NCI-H345 treated with DMSO at 0.1 percent for 48 hours (cell line): ENCODE measurements around the gene SDCCAG8.
"Not testable (repeated sequence)": the region's sequence is repeated elsewhere in the genome, so short reads cannot be mapped to it uniquely, and the experiment has no call there.

Source experiments
- DNase-seq: peaks from one replicate; lab custom pipeline; 2025; ENCODE audit not compliant: unreplicated experiment; lab: John Stamatoyannopoulos, UW

The SDCCAG8 gene

DNA sequence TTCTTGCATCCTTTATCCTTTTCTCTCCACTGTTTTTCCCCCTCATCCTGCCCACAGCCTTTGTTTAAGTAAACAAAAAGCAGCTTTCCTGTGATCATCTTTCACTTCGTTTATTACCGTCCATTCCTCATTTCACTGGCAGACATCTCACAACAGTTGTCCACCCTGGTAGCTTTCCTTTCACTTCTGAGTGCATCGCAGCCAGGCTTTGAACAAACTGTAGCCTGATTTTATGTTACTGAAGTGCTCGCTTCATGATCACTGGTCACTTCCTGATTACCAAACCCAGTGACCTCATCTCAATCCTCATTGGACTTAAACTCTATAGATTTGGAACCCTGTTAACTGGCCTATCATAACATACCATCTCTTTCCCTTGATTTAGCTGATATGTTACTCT is 67.7 kb downstream of the SDCCAG8 start:
- DNase-seq, result no peak

DNA sequence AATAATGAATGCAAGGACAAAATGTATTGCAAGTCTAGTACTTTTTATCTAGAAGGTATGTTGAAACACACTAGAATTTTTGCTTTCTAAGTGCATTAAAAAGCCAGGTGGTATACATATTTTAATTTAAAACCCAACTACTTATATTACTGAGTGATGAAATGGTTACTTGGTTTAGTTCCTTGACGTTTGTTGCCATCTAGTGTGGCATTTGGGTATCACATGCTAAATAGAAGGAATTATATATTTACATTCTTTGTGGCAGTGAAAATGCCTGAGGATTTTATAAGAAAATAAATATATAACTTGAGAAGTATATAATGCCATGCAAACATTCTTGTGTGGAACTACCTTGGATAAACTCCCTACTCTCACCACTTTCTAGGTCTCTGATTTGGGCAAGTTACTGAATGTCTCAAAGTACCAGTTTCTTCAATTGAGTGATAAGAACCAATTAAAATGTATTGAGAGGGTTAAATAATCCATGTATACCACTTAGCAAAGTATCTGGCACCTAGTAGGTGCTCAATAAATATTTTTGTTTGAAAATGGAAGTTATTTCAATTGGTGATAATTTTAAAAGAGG is 69.6 kb downstream of the SDCCAG8 start:
- peak; percentile 62 for DNase-seq

DNA sequence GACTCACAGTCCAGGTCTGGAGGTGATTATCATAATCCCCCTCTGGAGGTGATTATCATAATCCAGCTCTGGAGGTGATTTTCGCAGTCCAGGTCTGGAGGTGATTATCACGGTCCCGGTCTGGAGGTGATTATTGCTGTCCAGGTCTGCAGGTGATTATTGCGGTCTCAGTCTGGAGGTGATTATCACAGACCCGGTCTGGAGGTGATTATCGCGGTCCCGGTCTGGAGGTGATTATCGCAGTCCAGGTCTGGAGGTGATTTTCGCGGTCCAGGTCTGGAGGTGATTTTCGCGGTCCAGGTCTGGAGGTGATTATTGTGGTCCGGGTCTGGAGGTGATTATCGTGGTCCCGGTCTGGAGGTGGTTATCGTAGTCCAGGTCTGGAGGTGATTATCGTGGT is 76.6 kb downstream of the SDCCAG8 start:
- DNase-seq, result no peak

DNA sequence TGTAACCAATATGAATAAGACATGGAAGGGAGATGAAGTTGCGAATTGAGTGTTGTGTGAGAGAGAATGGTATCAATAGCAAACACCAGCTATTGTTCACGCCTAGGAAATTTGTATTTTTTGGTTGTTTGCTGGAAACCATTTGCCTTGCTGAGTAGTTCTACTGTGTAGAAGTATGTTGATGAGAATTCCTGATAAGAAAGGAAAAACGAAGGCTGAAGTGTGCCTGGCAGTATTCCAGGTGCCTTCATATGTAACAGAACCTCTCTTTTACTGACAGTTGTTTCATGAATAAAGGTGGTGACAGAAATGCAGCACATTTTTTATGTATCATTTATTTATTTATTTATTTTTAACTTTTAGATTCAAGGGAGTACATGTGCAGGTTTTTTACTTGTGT is 79.5 kb downstream of the SDCCAG8 start:
- DNase-seq, result no peak

- no peak for DNase-seq
Measured at GRCh38 chr1:243336163-243336562, 80.3 kb downstream of the SDCCAG8 start.

GRCh38 chr1:243338848-243339247 is 83.0 kb downstream of the SDCCAG8 start:
- not testable (repeated sequence) for DNase-seq

DNA sequence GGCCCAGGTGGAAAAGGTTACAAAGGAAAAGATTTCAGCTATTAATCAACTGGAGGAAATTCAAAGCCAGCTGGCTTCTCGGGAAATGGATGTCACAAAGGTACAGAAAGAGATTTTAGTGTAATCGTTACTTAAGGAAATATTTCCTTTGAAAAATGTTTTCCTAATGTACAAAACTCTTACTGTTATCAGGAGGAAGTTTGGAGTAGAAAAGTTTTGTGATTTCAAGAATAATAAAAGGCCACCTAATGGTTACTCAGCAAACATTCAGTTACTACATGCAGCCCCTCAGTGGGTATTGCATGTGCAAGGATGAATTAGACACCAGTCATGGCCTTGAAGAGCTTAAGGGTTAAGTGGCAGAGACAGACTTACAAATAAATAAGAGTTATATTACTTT is 85.2 kb downstream of the SDCCAG8 start:
- DNase-seq, result no peak

DNA sequence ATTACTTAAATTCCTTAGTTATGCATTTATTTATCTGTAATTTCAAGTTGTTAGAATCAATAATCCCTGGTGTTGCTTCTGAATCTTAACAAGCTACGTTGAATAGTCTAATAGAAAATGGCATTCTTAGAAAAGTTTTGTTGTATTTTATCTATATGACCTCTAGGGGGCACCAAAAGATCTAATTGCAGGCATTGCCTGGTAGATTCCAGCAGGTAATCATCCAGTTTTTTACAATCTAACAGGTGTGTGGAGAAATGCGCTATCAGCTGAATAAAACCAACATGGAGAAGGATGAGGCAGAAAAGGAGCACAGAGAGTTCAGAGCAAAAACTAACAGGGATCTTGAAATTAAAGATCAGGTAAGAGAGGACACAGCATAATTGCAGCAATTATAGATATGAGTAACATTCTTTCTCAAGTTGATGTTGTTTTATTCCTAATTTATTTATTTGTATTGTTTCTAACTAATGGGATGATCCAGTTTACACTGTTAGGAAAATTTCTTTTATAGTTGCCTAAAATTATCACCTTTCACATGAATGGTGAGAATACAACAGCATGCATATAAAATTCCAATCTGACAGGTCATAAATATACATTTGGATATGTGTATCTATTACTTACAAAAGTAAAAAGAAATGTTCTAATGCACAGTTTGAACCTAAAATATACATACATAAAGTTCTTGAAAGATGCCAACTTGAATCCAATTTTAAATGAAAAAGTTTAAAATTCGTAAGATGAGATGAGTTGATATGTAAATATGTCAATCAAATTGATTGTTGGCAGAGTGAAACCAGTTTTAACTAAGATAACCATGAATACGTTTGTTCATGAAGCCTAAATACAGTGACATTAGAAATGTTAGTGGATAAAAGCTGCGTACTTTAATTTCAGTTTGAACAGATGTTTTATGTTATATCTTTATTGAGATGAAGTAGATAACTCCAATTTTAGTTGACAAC is 88.4 kb downstream of the SDCCAG8 start:
- peak; percentile 61 for DNase-seq

- DNase-seq, result no peak
Measured at GRCh38 chr1:243345205-243345604, 89.4 kb downstream of the SDCCAG8 start.

DNA sequence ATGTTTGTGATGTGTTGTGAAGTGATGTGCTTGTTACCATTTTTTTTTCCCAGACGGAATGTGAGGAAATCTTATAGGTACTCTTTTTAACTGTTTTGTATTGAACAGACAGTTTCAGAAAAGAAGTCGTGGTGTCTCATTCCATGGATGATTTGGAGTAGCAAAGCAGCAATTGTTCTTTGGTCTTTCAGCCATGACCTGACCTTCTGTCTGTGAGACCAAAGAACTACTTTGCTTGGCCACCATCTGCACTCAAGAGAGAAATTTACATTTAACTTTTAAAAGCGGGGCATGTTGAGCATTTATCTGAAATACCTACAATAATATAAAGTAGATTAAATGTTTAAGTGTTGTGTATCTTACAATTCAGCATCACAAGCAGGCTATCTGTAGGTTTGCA is 90.2 kb downstream of the SDCCAG8 start:
- DNase-seq, result no peak

DNA sequence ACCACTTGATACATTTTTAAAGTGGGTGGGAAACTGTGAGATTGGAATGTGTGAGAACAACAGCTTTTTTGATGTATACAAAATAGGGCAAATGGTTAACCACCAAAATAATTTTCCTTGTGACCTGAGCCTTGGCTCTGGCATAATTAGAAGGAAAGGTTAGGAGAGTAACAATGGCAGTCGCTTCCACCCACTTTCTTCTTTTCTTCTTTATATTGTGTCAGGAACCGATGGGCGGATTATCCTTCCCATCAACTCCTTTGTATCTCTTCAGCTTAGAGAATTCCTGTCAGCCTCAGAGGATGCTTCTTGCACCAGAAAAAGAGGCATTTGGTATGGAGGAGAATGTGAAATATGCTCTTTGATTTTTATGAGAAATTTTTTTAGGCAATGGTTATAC is 90.6 kb downstream of the SDCCAG8 start:
- DNase-seq, result no peak

GRCh38 chr1:243348331-243348730 is 92.5 kb downstream of the SDCCAG8 start:
- DNase-seq, result no peak

- DNase-seq, result no peak
Measured at GRCh38 chr1:243349128-243349527, 93.3 kb downstream of the SDCCAG8 start.

DNA sequence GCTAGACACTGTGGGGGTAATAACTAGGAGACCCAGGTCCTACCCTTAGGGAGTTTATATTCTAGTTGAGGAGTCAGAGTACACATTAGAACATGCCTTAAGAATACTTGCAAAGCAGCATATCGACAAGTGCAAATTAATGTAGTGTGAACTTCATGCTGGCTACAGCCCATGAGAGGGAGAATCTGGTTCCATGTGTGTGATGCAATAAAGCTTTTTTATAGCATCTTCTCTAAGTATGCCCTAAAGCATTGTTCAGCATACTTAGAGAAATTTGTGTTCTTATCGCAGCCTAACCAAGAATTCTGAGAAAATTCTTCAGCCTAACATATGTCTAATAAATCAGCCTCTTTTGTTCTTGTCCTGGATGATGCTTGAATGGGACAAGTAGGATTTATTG is 95.5 kb downstream of the SDCCAG8 start:
- DNase-seq, result no peak

DNA sequence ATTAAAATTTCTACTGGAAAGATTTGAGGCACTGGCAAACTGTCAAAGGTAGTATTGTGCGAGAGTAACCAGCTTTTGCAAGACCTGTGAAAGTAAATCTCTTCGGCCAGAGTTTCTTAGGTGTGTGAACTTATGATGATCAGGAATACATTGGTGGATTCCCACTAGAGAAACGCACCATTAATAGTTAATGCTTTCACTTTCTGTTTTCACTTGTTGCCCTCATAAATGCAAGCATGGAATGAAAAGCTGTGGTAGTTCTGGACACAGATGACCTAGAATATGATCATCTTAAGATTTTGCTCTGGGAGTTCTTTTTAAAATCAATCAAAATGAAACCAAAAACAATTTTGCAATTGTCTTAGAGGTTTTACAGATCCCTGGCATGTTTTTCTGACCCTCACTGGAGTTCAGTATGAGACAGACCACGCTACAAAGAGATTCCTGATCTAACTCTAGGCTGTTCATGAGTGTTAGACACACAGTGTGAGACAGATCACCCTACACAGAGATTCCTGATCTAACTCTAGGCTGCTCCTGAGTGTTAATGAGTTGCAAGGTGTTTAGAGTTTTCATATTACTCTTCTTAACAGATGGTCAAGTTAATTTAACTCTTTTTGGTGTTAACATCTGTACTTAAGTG is 98.8 kb downstream of the SDCCAG8 start:
- no peak for DNase-seq

- DNase-seq, result no peak
Measured at GRCh38 chr1:243363832-243364231, 108.0 kb downstream of the SDCCAG8 start.

GRCh38 chr1:243364330-243364729 is 108.5 kb downstream of the SDCCAG8 start:
- no peak for DNase-seq

DNA sequence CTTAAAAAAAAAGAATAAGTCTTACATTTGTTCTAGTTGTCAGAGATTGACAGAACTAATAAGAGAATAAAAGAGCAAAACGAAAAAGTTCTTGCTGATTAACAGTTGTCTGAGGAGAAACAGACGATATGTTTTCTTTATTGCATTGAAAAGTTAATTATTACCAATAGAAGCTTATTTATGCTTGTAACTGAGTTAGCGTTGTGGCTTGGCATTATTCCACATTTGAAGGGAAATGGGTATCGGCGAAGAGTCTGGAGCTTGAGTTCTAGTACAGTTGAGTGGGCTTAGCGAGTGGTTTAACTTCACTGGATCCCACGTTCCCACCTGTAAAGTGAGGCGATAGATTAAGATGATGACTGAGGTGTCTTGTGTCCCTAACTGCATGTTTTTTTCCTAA is 109.0 kb downstream of the SDCCAG8 start:
- DNase-seq, result no peak

- DNase-seq, result no peak
Measured at GRCh38 chr1:243367314-243367713, 111.5 kb downstream of the SDCCAG8 start.

- DNase-seq, result no peak
Measured at GRCh38 chr1:243374412-243374811, 118.6 kb downstream of the SDCCAG8 start.

GRCh38 chr1:243375596-243375995 is 119.8 kb downstream of the SDCCAG8 start:
- no peak for DNase-seq

DNA sequence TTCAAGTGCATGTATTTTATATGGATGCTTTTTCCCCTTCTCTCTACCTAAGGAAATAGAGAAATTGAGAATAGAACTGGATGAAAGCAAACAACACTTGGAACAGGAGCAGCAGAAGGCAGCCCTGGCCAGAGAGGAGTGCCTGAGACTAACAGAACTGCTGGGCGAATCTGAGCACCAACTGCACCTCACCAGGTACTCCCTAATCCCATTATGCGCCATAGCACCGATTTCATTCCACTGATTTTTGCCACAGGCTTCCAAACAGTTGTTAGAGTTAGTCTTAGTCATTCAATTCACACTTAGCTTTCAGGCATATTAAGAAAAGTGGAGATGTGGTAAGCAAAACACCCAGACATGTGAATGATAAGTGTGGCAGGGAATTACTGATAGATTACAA is 122.8 kb downstream of the SDCCAG8 start:
- DNase-seq, result no peak
